HepG2 (cell line): ENCODE results near the gene NFKBIL1. TPM values are rescaled to one million over a fixed set of nuclear protein-coding genes. Genes with fewer than 3 reads are reported as not detected.
A peak's percentile ranks its signal among the peaks of the same experiment; 100 is the strongest.

ENCODE experiments used
- ATAC-seq: fragments of 200-7000 bp; cut with Tn5 transposase; 3 replicates; pipeline ENCODE4 v1.9.1; 2020; ENCODE audit warnings: mild to moderate bottlenecking, moderate library complexity
- BruUV-seq: library from RNA; stranded (reverse); fragments of 400-500 nt; replicated peaks from 2 replicates; lab custom pipeline; 2021; lab: Mats Ljungman, UMichigan
- CTCF ChIA-PET: fragments of 300-600 bp; formaldehyde crosslinking; extraction: SDS; loops from one replicate; lab custom pipeline; 2021; ENCODE audit warnings: low total read pairs, inconsistent platforms, low intra/inter-chr PET ratio; lab: Yijun Ruan, JAX
- POLR2A ChIA-PET: fragments of 350-600 bp; sonication (Branson Sonifier 250); formaldehyde crosslinking; loops from one replicate; lab custom pipeline; 2020; ENCODE audit warnings: antibody characterized with exemption, inconsistent platforms; lab: Yijun Ruan, JAX
- DNase-seq: peaks from one replicate; pipeline ENCODE4 v3.0.0-alpha.2; 2015; ENCODE audit warnings: low spot score
- FAIRE-seq: peaks from 3 replicates; lab custom pipeline; 2011; peaks lifted over from hg19 to GRCh38; lab: Jason Lieb, UNC
- H2AFZ ChIP-seq: one replicate; pipeline ENCODE4 v1.6.1; 2011; ENCODE audit warnings: low read length, inconsistent platforms
- H3K27ac ChIP-seq: fragments of 300-600 bp; 3 replicates; pipeline ENCODE4 v1.8.0; 2011; ENCODE audit warnings: mixed run types, mild to moderate bottlenecking, mixed read lengths, low read length, inconsistent platforms; ENCODE audit not compliant: insufficient read depth; ENCODE audit errors: extremely low read length
- H3K27me3 ChIP-seq, 2 experiments: fragments of 200-600 bp in 1 of 2; 2 replicates in 1 of 2; 3 replicates in 1 of 2; pipeline versions ENCODE4 v1.6.0 to v1.8.0; 2011; ENCODE audit warnings: low read length in 2 of 2, mild to moderate bottlenecking in 2 of 2, moderate library complexity in 2 of 2, inconsistent platforms in 1 of 2; ENCODE audit not compliant: insufficient read depth in 2 of 2, control insufficient read depth in 1 of 2
- H3K36me3 ChIP-seq, 2 experiments: fragments of 200-600 bp in 1 of 2; replicated peaks in 1 of 2; 2 replicates in 1 of 2; 3 replicates in 1 of 2; pipeline versions ENCODE4 v1.5.1 to v1.8.0; 2011; ENCODE audit warnings: low read length in 2 of 2, inconsistent platforms in 1 of 2; ENCODE audit not compliant: insufficient read depth in 2 of 2, control insufficient read depth in 1 of 2
- H3K4me1 ChIP-seq: 2 replicates; pipeline ENCODE4 v1.5.1; 2012; ENCODE audit warnings: low read length, inconsistent platforms; ENCODE audit not compliant: insufficient read depth
- H3K4me2 ChIP-seq: 2 replicates; pipeline ENCODE4 v1.6.0; 2011; ENCODE audit warnings: low read depth, low read length, inconsistent platforms
- H3K4me3 ChIP-seq, 3 experiments: fragments of 200-600 bp in 1 of 3; sonication (generic), shearing (Covaris generic) in 1 of 3; replicated peaks in 1 of 3; 2 replicates each; pipeline ENCODE4 v1.5.1; 2011 to 2016; ENCODE audit warnings: low read length in 3 of 3, inconsistent platforms in 2 of 3, low read depth in 2 of 3, mild to moderate bottlenecking in 2 of 3, control low read depth in 1 of 3, mixed read lengths in 1 of 3; ENCODE audit not compliant: insufficient read depth in 1 of 3
- H3K79me2 ChIP-seq: one replicate; pipeline ENCODE4 v1.6.1; 2011; ENCODE audit warnings: low read length, inconsistent platforms; ENCODE audit not compliant: insufficient read depth
- H3K9ac ChIP-seq: 2 replicates; pipeline ENCODE4 v1.6.0; 2011; ENCODE audit warnings: mild to moderate bottlenecking, low read depth, low read length, inconsistent platforms; ENCODE audit not compliant: insufficient read depth
- H3K9me3 ChIP-seq: 2 replicates; pipeline ENCODE4 v1.5.1; 2012; ENCODE audit warnings: mild to moderate bottlenecking, low read length
- H4K20me1 ChIP-seq: 2 replicates; pipeline ENCODE4 v1.6.0; 2011; ENCODE audit warnings: inconsistent platforms, mild to moderate bottlenecking, low read length, moderate library complexity; ENCODE audit not compliant: insufficient read depth
- MLLT10 ChIP-seq: sonication (generic); formaldehyde crosslinking; IDR thresholded peaks from 2 replicates; pipeline ENCODE4 v1.4.0; 2020; ENCODE audit warnings: missing genetic modification reagents
- RBFOX2 ChIP-seq: fragments of 200-400 bp; formaldehyde crosslinking; IDR thresholded peaks from 2 replicates; pipeline ENCODE4 v1.6.1; 2017; ENCODE audit warnings: low read depth, mild to moderate bottlenecking, low read length
- ZFX ChIP-seq: sonication (generic); formaldehyde crosslinking; IDR thresholded peaks from 2 replicates; pipeline ENCODE4 v1.4.0; 2020; ENCODE audit warnings: mild to moderate bottlenecking, low read depth, missing genetic modification reagents, moderate library complexity
- WGBS: methylation state at CpG from one replicate; pipeline ENCODE4 v1.1.6; 2017; ENCODE audit warnings: low lambda C conversion rate; 5-methylcytosine and 5-hydroxymethylcytosine counted together
- in situ Hi-C: cut with HindIII; loops from 2 replicates; pipeline ENCODE4 v1.10.0; 2017; ENCODE audit warnings: low pct_unique_long_range_greater_than_20kb; ENCODE audit not compliant: extremely low pct_ligation_motif_present
- intact Hi-C: fragments of 100-400 bp; cut with micrococcal nuclease; formaldehyde crosslinking; loops from one replicate; pipeline ENCODE4 v1.10.0; 2022; ENCODE audit not compliant: unreplicated experiment
- polyA plus RNA-seq, 8 experiments: library from polyadenylated mRNA; depleted of rRNA in 3 of 8; stranded (reverse) in 7 of 8; unstranded in 1 of 8; fragments of >200 nt; fragmentation: Illumina TruSeq in 4 of 8; extraction: Trizol in 4 of 8; gene quantifications; 2 replicates each; pipeline versions ENCODE4 v1.2.1 to v1.2.3, GENCODE V29; 2011 to 2016; ENCODE audit warnings: low read depth in 4 of 8, missing spikeins in 1 of 8, mixed read lengths in 1 of 8; ENCODE audit not compliant: insufficient read depth in 1 of 8
- total RNA-seq, 5 experiments: library from RNA; depleted of rRNA; stranded (reverse); fragments of >200 nt; fragmentation: Illumina TruSeq; extraction: Trizol; gene quantifications; 2 replicates each; pipeline ENCODE4 v1.2.3, GENCODE V29; 2016; ENCODE audit warnings: low read depth in 1 of 5
- TF ChIP-seq, protein P1 (sequence below): sonication (generic); formaldehyde crosslinking; IDR thresholded peaks from 2 replicates; pipeline ENCODE4 v1.8.1; 2023; ENCODE audit warnings: mild to moderate bottlenecking, moderate library complexity, missing genetic modification reagents
- TF ChIP-seq, protein P2 (sequence below): sonication (generic); formaldehyde crosslinking; IDR thresholded peaks from 2 replicates; pipeline ENCODE4 v1.5.1; 2020; ENCODE audit warnings: missing genetic modification reagents, mild to moderate bottlenecking, borderline replicate concordance

Gene NFKBIL1
- total and polyA plus RNA-seq, 2 of the 13 experiments (the other 11 are each of a cell fraction or from before 2014, with no cell fraction given): 9.7 to 19.5 TPM

DNA sequence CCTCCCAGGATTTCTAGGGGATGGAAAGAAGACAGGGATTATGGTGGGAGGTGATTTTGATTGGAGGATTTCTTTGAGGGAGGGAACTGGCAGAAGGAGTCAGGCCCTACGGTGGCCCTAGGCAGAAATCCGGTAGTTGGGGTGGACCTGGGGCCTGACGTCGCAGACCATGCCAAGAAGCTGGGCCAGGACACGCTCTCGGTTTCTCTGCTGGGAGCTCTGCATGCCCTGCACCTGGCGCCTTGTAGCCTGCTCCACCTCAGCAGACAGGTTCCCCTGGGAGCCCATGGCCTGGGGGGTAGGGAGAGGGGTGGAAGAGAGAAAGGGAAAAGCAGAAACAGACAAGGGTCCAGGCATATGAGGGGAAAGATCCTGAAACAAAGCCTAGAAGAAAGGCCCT lies 2.1 kb upstream of the NFKBIL1 start:
- Histone ChIP-seq H3K4me2 (no peak overlapping the region), H3K4me3 (no peak overlapping the region), H3K9ac (no peak overlapping the region), H3K36me3 (peaks cover under 1 to 9% of the 10 kb centered on the region in 2 experiments), H3K9me3 (no peaks in the 10 kb centered on the region), H3K4me1 (peaks cover 46% of the 10 kb centered on the region), H2AFZ (no peak overlapping the region), H3K27me3 (no peaks in the 10 kb centered on the region; a peak in 2 of 5 replicates), H4K20me1 (peaks cover 8% of the 10 kb centered on the region), H3K79me2 (peaks cover 34% of the 10 kb centered on the region), H3K27ac (no peak overlapping the region)
- ChIA-PET CTCF (interaction anchor here (3.6 kb wide), 1 partner anchor 52 kb away, joined by 84 read pairs; no protein-coding TSS in a partner anchor), POLR2A (interaction anchor here (4.6 kb wide), 1 partner anchor 52 kb away, joined by 36 read pairs; no protein-coding TSS in a partner anchor)
- WGBS: 47% methylated on average over 7 of the region's 7 CpGs
- FAIRE-seq (no peak), ATAC-seq (no peak), DNase-seq (no peak)
- in situ Hi-C loops: loop anchor here (5.0 kb wide), 1 partner anchor 52 kb away; no protein-coding TSS in a partner anchor
- intact Hi-C loops: loop anchor here (5.0 to 10.0 kb wide), 2 partner anchors 37 to 110 kb away; partner anchors contain the start of genes APOM, BAG6 and LTB
- BruUV-seq: no TSS peak
- TF ChIP-seq RBFOX2: no peak

DNA sequence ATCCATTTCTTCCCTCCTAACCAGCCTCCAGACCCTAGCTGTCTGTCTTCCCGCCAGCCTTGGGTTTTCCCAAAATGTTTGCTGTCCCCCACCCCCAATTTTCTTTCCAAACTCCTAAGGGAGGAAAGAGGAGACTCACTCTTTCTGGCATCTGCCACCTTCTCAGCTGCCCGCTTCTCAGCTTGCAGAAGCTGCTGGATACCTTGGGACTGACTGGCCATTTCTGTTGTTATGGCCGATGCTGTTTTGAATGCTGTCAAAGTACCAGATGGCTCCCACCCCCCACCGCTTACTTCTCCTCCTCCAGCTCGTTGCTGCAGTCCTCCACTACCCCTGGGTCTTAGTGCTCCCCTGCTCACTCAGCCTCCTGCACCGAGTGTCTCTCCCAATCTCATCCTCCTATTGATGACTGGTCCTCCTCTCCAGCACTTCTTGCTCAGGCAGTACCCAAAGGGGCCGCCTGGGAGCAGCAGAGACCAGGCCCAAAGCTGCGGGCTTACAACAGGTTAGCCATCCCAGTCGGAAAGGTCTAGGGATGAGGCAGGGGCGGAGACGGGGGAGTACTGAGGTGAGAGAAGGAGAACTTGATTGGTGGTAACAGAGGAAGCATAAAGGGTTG lies 960 bp upstream of the NFKBIL1 start, which contains the start of gene ATP6V1G2:
Gene ATP6V1G2, minus strand, starts transcription at position 270 of the 619 bp plus-strand sequence. Its CDS starts 49 bp downstream, at position 221.
- Histone ChIP-seq H2AFZ (peak within 1 kb of the TSS; percentile 81), H3K9ac (peak within 1 kb of the TSS; percentile 79), H3K9me3 (no peaks in the 10 kb centered on the region), H3K79me2 (peaks cover 23% of the 10 kb centered on the region), H3K27ac (peak within 1 kb of the TSS; percentile 64), H3K4me2 (peak within 1 kb of the TSS; percentile 91), H3K4me3 (peak within 1 kb of the TSS; percentile 74 to 93 (median 76)), H3K27me3 (no peaks in the 10 kb centered on the region; a peak in 1 of 5 replicates), H3K4me1 (peaks cover 43% of the 10 kb centered on the region), H3K36me3 (peaks cover 3 to 6% of the 10 kb centered on the region in 2 experiments), H4K20me1 (no peaks in the 10 kb centered on the region)
- CTCF ChIA-PET: interaction anchor here (1.0 to 3.6 kb wide), 3 partner anchors 34 to 53 kb away, joined by 5 to 84 read pairs (median 10); no protein-coding TSS in a partner anchor
- ATAC-seq: peak; percentile 84
- WGBS: 13% methylated on average over 11 of the region's 11 CpGs
- in situ Hi-C loops (loop anchor here (5.0 kb wide), 1 partner anchor 51 kb away; no protein-coding TSS in a partner anchor), intact Hi-C loops (loop anchor here (1.0 to 10.0 kb wide), 4 partner anchors 36 to 108 kb away; partner anchors contain the start of genes APOM, BAG6 and LTB)
- FAIRE-seq: peak; percentile 68
- POLR2A ChIA-PET: interaction anchor here (0.5 to 4.6 kb wide), 8 partner anchors 28 to 288 kb away, joined by 3 to 36 read pairs (median 5); partner anchors contain the start of genes APOM, BAG6 and TNF
- no TSS peak for BruUV-seq
- DNase-seq: peak; percentile 92
- TF ChIP-seq ZFX (no peak), MLLT10 (CRISPR knock-in tag) (no peak)
- TF ChIP-seq, protein P1, sequence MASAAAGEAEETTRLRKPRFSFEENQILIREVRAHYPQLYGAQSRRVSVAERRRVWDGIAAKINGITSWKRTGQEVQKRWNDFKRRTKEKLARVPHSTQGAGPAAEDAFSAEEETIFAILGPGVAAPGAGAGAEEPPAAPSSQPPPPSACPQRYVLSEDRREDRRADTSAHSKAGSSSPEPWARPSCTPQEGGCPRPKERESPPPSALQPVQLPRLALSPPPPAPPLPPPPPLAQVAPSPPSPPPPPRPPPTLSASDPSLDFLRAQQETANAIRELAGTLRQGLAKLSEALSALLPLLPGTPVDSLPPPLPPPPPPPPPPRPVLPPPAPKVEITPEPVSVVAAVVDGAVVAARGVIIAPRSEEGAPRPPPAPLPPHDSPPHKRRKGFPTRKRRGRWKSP (CRISPR knock-in tag): peak; percentile 61; the same call in 1 of the 2 replicates
- TF ChIP-seq, protein P2, sequence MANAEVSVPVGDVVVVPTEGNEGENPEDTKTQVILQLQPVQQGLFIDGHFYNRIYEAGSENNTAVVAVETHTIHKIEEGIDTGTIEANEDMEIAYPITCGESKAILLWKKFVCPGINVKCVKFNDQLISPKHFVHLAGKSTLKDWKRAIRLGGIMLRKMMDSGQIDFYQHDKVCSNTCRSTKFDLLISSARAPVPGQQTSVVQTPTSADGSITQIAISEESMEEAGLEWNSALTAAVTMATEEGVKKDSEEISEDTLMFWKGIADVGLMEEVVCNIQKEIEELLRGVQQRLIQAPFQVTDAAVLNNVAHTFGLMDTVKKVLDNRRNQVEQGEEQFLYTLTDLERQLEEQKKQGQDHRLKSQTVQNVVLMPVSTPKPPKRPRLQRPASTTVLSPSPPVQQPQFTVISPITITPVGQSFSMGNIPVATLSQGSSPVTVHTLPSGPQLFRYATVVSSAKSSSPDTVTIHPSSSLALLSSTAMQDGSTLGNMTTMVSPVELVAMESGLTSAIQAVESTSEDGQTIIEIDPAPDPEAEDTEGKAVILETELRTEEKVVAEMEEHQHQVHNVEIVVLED (CRISPR knock-in tag): no peak
